ENCODE data around the gene RFC2.
"Not testable (repeated sequence)": the region's sequence is repeated elsewhere in the genome, so short reads cannot be mapped to it uniquely, and the experiment has no call there.

RFC2 gene

DNA sequence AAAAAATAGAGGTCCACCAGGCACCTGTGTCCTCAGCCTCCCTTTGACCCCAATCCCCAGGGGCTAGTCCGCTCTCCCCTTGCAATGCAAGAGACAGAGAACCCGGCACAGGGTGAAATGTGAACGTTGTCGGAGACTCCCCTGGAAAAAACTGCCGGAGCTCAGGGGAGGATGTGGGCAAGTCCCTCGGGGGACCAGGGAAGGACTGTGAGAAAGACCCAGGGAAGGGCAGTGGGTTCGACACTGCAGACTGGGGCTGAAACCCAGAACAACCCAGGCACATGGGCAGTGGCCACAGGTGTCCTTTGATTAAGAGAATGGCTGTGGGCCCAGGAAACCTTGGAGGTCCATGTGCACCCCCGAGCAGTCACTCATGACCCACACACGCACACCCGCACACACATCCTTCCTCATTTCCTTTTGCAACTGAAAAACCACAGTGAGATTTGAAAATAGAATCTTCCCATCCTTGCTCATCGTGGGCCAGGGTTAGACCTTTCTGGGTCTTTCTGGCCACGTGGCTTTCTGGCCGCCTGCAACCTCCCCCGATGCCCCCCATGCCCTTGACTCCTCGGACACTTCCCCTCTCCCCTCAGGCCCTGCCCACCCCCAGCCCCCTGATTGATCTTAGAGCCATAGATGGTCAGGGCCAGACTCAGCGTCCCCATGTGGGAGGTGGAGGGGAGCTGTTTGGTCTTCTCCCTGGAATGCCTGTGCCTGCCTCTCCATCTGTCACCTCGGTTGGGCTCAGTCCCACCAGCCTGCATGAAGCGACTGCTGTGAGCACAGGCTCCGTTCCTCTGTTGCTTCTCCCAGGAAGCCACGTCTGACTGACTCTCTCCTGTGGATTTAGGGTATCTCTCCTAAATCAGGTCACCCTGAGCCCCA is 36.5 kb downstream of the RFC2 start:
- DNase-seq (ENCODE audit: low read depth, low spot score) = no peak

DNA sequence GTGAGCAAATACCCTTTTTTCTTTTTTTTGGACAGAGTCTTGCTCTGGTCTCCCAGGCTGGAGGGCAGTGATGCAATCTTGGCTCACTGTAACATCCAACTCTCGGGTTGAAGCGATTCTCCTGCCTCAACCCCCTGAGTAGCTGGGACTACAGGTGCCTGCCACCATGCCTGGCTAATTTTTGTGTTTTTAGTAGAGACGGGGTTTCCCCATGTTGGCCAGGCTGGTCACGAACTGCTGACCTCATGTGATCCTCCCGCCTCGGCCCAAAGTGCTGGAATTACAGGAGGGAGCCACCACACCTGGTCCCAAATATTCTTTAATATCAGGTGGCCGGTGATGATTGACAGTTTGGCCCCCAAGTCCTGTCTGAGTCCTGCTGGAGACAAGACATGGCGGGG is 37.8 kb downstream of the RFC2 start:
- no peak for DNase-seq (ENCODE audit: low read depth, low spot score)

DNA sequence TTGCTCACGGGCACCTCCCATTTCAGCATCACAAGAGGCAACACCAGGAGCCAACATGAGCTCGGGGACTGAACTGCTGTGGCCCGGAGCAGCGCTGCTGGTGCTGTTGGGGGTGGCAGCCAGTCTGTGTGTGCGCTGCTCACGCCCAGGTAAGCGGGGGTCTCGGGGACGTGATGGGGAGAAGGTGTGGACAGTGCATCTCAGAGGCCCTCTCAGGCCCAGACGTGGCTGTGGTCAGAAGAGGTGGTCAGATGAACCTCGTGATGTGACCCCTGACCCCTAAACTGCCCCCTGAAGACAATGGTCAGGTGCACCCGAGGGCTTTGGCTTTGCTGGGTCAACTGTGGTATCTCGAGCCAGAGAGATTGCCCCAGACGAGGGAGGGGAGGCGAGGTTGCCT is 38.3 kb downstream of the RFC2 start:
- no peak for DNase-seq (ENCODE audit: low read depth, low spot score)

DNA sequence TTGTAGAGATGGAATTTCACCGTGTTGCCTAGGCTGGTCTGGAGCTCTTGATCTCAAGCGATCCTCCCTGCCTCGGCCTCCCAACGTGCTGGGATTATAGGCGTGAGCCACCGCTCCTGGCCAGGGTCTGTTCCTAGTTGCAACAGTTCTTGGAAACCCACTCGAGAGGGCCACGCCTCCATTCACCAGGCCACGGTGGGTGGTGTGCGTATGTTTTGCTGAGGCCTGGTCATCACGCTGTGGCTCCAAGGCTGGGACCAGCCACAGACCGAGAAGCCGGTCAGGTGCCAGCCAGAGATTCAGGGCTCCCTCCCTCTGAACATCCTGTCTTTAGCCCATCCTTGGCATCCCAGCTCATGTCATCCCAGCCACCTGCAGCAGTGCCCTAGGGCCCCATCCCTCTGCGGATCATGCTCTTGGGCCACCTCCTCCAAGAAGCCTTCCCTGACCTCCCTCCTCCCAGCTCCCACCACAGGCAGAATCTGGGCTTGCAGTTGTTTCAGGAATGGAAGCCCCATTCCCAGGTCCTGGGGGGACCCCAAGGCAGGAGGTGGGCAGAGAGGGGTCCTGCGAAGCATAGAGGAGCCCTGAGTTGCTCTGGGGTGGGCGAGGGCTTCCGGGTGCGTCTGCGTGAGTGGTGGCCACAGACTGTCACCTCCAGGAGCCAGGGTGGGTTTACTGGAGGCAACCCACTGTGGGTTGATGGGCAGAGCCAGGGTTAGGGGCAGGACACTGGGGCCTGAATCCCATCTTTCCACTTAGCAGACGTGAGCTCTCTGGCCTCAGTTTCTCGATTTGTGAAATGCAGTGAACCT is 39.2 kb downstream of the RFC2 start:
- DNase-seq (ENCODE audit: low read depth, low spot score) = no peak

DNA sequence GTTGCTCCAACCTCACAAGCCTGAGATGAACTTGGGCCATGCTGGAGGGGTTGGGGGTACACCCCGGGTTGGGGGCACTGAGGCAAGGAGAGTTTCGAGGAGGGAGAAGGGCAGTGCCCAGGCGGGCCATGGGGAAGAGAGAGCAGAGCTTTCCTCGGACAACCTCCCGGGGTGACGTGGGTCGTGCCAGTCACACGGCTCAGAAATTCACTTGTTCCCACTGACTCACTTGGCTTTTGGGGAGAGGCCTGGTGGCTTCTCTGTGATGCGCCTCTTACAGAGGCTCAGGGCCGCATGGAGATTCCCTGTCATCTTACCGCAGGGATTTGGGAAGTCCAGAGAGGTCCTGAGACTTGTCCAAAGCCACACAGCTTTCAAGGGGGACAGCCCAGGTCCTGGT is 41.5 kb downstream of the RFC2 start:
- DNase-seq (ENCODE audit: low read depth, low spot score) = no peak

DNA sequence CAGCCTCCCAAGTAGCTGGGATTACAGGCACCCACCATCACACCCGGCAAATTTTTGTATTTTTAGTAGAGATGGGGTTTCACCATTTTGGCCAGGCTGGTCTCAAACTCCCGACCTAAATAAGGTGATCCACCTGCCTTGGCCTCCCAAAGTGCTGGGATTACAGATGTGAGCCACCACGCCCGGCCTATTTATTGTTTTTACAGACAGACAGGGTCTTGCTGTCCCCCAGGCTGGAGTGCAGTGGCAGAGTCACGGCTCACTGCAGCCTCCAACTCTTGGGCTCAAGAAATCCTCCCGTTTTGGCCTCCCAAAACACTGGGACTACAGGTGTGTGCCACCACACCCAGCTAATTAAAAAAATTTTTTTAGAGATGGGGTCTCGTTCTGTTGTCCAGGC is 46.0 kb downstream of the RFC2 start:
- DNase-seq (ENCODE audit: low read depth, low spot score) = not testable (repeated sequence)

DNA sequence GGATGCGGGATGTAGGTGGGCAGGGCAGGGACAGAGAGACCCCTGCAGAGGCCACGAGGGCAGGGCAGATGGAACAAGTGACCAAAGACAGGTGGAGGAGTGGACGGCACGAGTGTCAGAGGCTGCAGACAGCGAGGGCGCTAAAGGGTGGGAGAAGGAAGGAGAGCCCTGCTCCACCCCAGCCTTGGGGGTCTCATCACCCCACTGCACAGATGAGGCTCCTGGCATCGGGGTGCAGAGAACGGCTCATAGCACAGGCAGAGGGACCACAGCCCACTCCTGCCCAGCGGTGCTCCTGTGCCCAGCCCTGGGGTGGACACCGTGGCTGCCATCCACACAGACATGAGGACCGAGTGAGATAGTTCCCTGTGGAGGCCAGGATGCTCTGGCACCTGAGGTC is 46.6 kb downstream of the RFC2 start:
- no peak for DNase-seq (ENCODE audit: low read depth, low spot score)

DNA sequence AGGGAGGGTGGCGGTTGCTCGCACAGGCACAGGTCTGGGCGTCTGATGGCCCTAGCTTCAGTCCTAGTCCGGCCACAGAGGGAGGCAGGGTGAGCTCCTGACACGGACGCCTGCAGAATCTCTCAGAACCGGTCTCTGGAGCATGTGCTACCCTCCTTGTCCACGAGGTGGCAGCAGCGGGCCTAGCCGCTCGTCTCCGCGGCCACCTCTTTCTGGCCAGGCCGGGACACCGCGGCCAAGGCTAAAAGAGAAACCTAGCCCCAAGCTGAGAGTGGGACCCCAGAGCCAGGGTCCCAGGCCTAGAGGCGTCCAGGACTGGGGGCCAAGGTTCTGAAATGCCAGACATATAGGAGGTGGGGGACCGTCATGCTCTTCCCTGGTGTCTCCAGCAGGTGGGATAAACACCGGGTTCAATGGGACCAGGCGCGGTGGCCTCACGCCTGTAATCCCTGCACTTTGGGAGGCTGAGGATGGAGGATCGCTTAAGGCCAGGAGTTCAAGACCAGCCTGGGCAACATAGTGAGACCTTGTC is 47.5 kb downstream of the RFC2 start:
- peak; percentile 90 for DNase-seq (ENCODE audit: low read depth, low spot score)

DNA sequence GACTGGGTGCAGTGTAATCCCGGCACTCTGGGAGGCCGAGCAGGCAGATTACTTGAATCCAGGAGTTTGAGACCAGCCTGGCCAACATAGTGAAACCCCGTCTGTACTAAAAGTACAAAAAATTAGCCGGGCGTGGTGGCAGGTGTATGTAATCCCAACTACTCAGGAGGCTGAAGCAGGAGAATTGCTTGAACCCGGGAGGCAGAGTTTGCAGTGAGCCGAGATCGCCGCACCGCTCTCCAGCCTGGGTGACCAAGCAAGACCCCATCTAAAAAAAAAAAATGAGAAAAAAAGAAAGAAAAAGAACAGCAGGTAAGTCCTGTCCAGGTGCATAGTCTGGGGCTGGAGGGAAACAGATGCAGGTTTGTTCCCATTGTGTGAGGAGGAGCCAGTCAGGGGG is 48.1 kb downstream of the RFC2 start:
- not testable (repeated sequence) for DNase-seq (ENCODE audit: low read depth, low spot score)

DNA sequence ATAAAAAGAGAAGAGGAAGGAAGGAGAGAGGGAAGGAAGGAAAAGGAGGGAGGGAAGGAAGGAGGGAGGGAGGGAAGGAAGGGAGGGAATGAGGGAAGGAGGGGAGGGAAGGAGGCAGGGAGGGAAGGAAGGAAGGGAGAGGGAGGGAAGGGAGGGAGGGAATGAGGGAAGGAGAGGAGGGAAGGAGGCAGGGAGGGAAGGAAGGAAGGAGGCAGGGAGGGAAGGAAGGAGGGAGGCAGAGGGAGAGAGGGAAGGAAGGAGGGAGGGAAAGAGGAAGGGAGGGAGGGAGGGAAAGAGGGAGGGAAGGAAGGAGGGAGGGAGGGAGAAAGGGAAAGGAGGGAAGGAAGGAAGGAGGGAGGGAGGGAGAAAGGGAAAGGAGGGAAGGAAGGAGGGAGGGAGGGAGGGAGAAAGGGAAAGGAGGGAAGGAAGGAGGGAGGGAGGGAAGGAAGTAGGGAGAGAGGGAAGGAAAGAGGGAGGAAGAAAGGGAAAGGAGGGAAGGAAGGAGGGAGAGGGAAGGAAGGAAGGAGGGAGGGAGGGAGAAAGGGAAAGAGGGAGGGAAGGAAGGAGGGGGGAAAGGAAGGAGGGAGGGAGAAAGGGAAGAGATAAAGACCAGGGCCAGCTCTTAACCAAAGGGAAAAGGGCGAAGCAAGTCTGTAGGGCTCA is 50.1 kb downstream of the RFC2 start:
- no peak for DNase-seq (ENCODE audit: low read depth, low spot score)

DNA sequence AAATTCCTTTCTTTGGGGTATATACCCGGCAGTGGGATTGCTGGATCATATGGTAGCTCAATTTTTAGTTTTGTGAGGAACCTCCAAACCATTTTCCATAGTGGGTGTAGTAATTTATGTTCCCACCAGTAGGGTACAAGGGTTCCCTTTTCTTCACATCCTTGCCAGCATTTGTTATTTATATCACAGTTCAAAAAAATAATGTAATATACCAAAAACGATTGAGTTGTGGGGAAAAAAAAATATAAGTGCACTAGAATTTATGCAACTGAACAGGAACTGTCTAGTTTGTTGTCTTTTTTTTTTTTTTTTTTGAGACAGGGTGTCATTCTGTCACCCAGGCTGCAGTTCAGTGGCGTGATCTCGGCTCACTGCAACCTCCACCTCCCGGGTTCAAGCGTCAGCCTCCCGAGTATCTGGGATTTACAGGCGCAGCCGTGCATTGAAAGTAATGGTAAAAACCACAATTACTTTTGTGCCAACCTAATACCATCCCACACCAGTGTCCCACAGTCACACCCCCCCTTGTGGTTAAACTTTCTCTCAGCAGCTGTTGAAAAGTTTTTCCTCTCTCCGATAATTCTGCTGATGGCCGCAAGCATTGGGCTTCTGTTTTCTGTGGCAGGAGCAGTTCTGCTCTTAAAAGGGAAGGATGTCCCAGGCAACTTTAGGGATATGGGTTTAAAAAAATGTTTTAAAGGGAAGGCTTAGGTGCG is 51.2 kb downstream of the RFC2 start:
- peak; percentile 75 for DNase-seq (ENCODE audit: low read depth, low spot score)

DNA sequence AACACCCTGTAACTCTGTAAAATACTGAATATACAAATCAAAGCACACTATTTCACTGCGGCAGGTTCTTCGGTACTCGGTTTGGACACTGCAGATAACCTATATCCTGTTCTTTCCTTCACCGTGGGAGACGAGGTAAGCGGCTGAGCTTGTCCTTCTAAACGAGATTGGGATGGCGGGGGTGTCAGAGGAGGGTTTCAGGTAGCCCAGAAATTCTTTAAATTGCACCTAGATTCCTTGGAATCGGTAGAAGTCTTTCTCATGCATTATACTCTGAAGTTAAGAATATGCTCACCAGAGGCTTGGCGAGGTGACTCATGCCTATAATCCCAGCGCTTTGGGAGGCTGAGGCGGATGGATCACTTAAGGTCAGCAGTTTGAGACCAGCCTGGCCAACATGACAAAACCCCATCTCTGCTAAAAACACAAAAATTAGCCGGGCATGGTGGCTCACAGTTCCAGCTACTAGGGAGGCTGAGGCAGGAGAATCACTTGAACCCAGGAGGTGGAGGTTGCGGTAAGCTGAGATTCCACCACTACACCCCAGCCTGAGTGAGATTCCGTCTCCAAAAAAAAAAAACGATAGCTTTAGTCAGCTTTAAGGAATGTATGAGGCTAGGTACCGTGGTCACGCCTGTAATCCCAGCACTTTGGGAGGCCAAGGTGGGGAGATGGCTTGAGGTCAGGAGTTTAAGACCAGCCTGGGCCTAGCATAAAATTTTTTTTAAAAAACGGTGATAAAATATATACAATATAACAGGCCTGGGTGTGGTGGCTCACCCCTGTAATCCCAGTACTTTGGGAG is 54.4 kb downstream of the RFC2 start:
- DNase-seq (ENCODE audit: low read depth, low spot score) = peak; percentile 47

DNA sequence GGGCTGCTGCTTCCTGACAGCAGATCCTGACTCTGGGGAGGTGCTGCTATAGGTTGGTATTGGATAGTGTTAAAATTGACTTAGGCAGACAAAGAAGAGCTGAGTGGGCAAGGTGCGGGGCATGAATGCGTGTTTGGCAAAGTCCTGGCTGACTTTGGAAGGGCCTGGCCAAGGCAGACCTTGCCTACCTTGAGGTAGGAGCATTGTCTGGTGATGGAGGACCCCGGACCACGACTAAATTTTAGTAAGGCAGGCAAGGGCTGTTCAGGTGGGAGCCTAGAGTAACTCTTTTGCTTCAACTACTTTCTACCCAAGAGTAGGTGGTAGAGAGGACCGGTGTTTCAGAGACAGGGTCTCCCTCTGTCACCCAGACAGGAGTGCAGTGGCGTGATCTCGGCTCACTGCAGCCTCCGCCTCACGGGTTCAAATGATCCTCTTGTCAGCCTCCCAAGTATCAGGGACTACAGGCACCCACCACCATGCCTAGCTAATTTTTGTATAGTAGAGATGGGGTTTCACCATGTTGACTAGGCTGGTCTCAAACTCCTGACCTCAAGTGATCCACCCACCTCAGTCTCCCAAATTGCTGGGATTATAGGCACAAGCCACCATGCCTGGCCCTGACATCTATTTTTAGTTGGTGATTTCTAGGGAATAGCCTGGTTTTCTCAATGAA is 56.6 kb downstream of the RFC2 start:
- DNase-seq (ENCODE audit: low read depth, low spot score) = no peak

DNA sequence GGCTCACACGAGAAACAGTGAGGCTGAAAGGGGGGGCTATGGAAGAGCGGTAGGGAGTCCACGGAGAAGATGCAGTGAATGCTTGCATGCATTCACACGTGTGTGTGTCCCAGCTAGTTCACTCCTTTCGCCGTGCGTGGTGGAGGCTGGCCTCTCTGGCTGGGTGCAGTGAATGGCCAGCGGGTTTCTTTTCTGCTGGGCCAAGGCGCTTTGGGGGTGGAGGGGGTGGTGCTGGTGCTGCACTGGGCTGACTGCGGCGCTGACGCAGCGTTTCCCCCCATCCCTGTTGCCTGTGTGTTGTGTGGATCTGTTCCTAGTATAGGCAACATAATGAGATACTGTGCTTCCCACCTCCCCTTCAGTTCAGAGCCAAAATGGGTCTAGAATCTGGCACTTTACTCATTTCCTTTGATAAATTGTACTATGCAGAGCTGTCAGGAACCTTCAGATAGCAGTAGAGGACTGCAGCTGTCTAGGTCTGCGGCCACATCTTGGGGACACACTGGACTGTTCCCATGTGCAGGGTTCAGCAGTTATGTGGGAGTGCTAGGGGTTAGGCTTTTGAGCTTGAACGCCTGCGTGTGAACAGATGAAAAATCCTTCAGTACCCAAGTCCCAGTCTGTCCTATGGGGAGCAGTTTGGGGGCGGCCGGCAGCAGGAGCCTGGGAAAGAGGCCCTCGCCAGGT is 58.1 kb downstream of the RFC2 start:
- not testable (repeated sequence) for DNase-seq (ENCODE audit: low read depth, low spot score)

DNA sequence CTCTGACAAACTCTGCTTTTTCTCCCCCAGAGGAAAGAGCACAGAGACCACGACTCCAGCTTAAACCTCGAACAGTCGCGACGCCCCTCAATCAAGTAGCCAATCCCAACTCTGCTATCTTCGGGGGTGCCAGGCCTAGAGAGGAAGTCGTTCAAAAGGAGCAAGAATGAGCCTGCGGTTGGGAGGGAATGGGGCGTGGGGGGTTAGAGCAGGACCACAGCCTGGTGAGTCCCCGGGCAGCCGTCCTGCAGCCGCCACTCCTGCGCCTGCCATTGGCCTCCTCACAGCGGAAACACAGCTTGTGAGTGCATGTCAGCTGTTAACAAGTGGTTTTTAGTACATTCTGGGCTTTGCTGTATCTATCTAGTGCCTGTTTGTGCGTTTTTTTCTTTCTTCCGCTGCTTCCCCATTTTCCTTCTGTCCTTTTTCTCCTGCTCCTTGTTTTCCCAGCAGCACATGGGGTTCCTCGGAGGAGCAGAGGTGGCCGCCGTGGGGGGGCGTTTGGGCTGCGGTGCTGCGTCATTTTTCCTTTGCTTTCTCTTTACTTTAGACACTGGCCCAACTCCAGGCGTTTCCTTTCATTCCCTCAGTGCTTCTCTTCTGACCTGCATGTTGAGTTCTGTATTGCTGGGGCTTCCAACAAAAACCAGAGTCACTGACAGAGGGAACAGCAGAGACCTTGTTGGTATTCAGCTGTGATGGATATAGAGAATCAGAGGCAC is 58.9 kb downstream of the RFC2 start:
- DNase-seq (ENCODE audit: low read depth, low spot score) = not testable (repeated sequence)

DNA sequence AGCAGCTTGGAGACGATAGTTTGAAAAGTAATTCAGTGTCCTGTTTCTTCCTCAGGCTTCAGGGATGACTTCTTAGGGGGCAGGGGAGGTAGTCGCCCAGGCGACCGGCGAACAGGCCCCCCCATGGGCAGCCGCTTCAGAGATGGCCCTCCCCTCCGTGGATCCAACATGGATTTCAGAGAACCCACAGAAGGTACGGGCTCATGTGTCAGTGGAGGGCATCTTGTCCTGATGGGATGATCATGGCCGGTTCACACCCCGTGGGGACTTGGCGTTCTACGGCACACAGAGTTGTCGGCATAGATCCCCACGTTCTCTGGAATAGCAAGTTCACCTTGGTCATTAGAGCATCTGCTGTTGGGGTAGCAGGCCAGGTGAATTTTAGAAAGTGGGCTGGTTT is 59.5 kb downstream of the RFC2 start:
- DNase-seq (ENCODE audit: low read depth, low spot score) = no peak

DNA sequence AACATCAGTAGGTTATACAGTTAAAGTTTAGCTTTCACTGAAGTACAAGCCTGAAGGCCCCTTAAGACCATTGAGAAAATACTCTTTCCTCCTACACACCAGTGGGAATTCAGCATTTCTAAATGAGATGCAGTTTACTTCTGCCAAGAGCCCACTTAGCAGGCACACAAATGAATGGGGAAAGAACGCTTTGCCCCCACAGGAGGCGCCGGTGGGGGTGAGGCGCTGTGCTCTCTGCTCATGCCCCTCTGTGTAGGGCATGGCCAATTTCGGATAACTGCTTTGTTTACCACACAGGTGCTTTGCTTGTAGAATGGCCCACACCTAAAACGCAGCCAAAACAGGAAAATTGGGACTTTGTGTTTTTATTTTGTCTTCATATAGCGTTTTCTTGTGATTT is 60.3 kb downstream of the RFC2 start:
- DNase-seq (ENCODE audit: low read depth, low spot score) = no peak

DNA sequence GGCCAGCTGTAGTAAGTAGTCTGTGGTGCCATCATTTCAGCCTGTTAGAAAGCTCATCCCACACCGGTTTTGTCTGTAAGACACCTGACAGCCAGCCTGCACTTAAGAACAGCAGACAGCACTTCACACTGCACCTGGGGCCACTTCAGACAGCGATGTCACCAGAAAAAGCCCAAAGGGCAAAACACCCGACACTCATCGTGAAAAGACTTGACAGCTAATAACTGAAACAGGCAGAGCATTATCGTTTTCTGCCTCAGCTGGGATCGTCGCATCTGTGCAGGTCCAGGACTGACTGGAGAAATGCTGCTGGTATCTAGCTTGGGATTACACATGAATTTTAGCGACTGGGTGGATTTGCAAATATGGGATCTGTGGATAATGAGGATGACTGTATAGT is 61.1 kb downstream of the RFC2 start:
- no peak for DNase-seq (ENCODE audit: low read depth, low spot score)

DNA sequence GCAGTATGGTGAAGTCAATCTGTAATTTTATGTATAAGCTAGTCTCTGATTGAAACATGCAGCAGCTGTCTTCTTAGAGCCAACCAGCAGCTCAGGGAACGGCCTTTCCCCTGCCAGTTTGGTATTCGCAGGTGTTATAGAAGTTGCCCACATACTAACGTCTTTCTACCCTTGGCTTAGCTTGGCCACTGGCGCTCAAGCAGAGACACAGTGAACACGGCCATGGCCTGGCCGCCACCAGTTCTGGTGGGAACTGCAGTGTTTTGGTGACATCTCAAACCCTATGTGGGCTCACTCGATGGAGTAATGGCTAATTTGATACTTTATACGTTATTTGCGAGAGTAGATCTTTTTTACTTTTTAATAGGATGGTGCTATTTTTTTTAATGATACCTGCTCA is 63.0 kb downstream of the RFC2 start:
- DNase-seq (ENCODE audit: low read depth, low spot score) = no peak
